GM23338 (cell line): ENCODE results near the gene SCFD2. TPM values are rescaled to one million over a fixed set of nuclear protein-coding genes. Genes with fewer than 3 reads are reported as not detected.

Source experiments
- ATAC-seq: fragments of 200-7000 bp; cut with Tn5 transposase; 3 replicates; pipeline ENCODE4 v1.9.1; 2020
- DNase-seq: peaks from one replicate; pipeline ENCODE4 v3.0.0-alpha.2; 2015; ENCODE audit warnings: low spot score
- H2AFZ ChIP-seq: fragments of 200-600 bp; sonication (generic); 2 replicates; pipeline ENCODE4 v1.8.0; 2016; ENCODE audit warnings: antibody characterized with exemption, mild to moderate bottlenecking, moderate library complexity
- H3F3A ChIP-seq: fragments of 200-600 bp; sonication (generic); replicated peaks from 2 replicates; pipeline ENCODE4 v1.8.0; 2017; ENCODE audit warnings: antibody characterized with exemption, mixed run types, low read depth
- H3K27ac ChIP-seq: fragments of 200-600 bp; sonication (generic); 2 replicates; pipeline ENCODE4 v1.6.1; 2016; ENCODE audit warnings: low read depth
- H3K27me3 ChIP-seq: fragments of 200-600 bp; sonication (generic); 2 replicates; pipeline ENCODE4 v1.8.0; 2016; ENCODE audit warnings: mild to moderate bottlenecking, mixed run types, moderate library complexity; ENCODE audit not compliant: insufficient read depth
- H3K36me3 ChIP-seq: fragments of 200-600 bp; sonication (generic); 2 replicates; pipeline ENCODE4 v1.8.0; 2016; ENCODE audit warnings: mild to moderate bottlenecking; ENCODE audit not compliant: insufficient read depth
- H3K4me1 ChIP-seq: fragments of 200-600 bp; sonication (generic); 2 replicates; pipeline ENCODE4 v1.8.0; 2016; ENCODE audit warnings: mild to moderate bottlenecking, moderate library complexity; ENCODE audit not compliant: insufficient read depth
- H3K4me2 ChIP-seq: fragments of 200-600 bp; sonication (generic); 2 replicates; pipeline ENCODE4 v1.7.1; 2017; ENCODE audit warnings: mixed run types
- H3K4me3 ChIP-seq: fragments of 200-600 bp; sonication (generic); 2 replicates; pipeline ENCODE4 v1.6.1; 2016; ENCODE audit warnings: mixed run types
- H3K79me2 ChIP-seq: fragments of 200-600 bp; sonication (generic); replicated peaks from 2 replicates; pipeline ENCODE4 v1.8.0; 2017; ENCODE audit warnings: mild to moderate bottlenecking; ENCODE audit not compliant: insufficient read depth
- H3K9me2 ChIP-seq: fragments of 200-600 bp; sonication (generic); 2 replicates; pipeline ENCODE4 v1.8.0; 2017; ENCODE audit not compliant: insufficient read depth
- H4K20me1 ChIP-seq: fragments of 200-600 bp; sonication (generic); replicated peaks from 2 replicates; pipeline ENCODE4 v1.8.0; 2017; ENCODE audit warnings: mild to moderate bottlenecking; ENCODE audit not compliant: insufficient read depth
- H3K27ac Mint-ChIP-seq: 2 replicates; pipeline ENCODE4 v1.8.0; 2020; ENCODE audit warnings: inconsistent platforms, mild to moderate bottlenecking, moderate library complexity, mixed read lengths
- H3K27me3 Mint-ChIP-seq: 3 replicates; pipeline ENCODE4 v1.8.0; 2022; ENCODE audit warnings: low read depth, mild to moderate bottlenecking, moderate library complexity, mixed read lengths, inconsistent platforms; ENCODE audit not compliant: insufficient read depth, poor library complexity
- H3K36me3 Mint-ChIP-seq: 3 replicates; pipeline ENCODE4 v1.8.0; 2021; ENCODE audit warnings: low read depth, mild to moderate bottlenecking, inconsistent platforms, moderate library complexity, mixed read lengths
- H3K4me1 Mint-ChIP-seq: 3 replicates; pipeline ENCODE4 v1.8.0; 2020; ENCODE audit warnings: mild to moderate bottlenecking, inconsistent platforms, mixed read lengths
- H3K4me3 Mint-ChIP-seq: 3 replicates; pipeline ENCODE4 v1.8.0; 2021; ENCODE audit warnings: moderate library complexity, mild to moderate bottlenecking, inconsistent platforms, mixed read lengths
- H3K9me3 Mint-ChIP-seq: 3 replicates; pipeline ENCODE4 v1.8.0; 2020; ENCODE audit warnings: moderate library complexity, mild to moderate bottlenecking, inconsistent platforms, mixed read lengths
- CREB1 ChIP-seq: fragments of 250-450 bp; sonication (Bioruptor Pico); IDR thresholded peaks from 2 replicates; pipeline ENCODE4 v1.5.0; 2020; ENCODE audit warnings: low read depth, mild to moderate bottlenecking, moderate library complexity
- CTCF ChIP-seq, 2 experiments: fragments of 200-600 bp in 1 of 2; sonication (generic) in 1 of 2; conservative IDR thresholded peaks; 2 replicates each; pipeline versions ENCODE4 v1.5.1 to v1.6.1; 2016 to 2017; ENCODE audit warnings: antibody characterized with exemption in 2 of 2, low read depth in 2 of 2, mild to moderate bottlenecking in 2 of 2, moderate library complexity in 1 of 2
- ETS1 ChIP-seq: IDR thresholded peaks from 2 replicates; pipeline ENCODE4 v1.6.1; 2016; ENCODE audit warnings: antibody characterized with exemption
- EZH2 ChIP-seq: fragments of 200-600 bp; sonication (generic); IDR thresholded peaks from one replicate; pipeline ENCODE4 v1.8.0; 2017; ENCODE audit warnings: antibody characterized with exemption, mild to moderate bottlenecking, low read depth; ENCODE audit not compliant: unreplicated experiment
- EZH2phosphoT487 ChIP-seq: fragments of 200-600 bp; sonication (generic); IDR thresholded peaks from one replicate; pipeline ENCODE4 v1.8.1; 2018; ENCODE audit warnings: antibody characterized with exemption; ENCODE audit not compliant: unreplicated experiment
- JUNB ChIP-seq: IDR thresholded peaks from one replicate; pipeline ENCODE4 v1.6.1; 2016; ENCODE audit warnings: antibody characterized with exemption; ENCODE audit not compliant: unreplicated experiment
- NANOG ChIP-seq: IDR thresholded peaks from 2 replicates; pipeline ENCODE4 v1.6.1; 2016; ENCODE audit warnings: antibody characterized with exemption, borderline replicate concordance
- POLR2AphosphoS5 ChIP-seq: IDR thresholded peaks from 2 replicates; pipeline ENCODE4 v1.6.1; 2016; ENCODE audit warnings: antibody characterized with exemption, low read depth
- STAT1 ChIP-seq: IDR thresholded peaks from one replicate; pipeline ENCODE4 v1.6.1; 2016; ENCODE audit warnings: antibody characterized with exemption; ENCODE audit not compliant: unreplicated experiment
- ZNF114 ChIP-seq: fragments of 250-450 bp; sonication (Bioruptor Pico); IDR thresholded peaks from 2 replicates; pipeline ENCODE4 v1.5.0; 2020; ENCODE audit warnings: mild to moderate bottlenecking, moderate library complexity
- ZNF331 ChIP-seq: fragments of 250-450 bp; sonication (Bioruptor Pico); IDR thresholded peaks from 2 replicates; pipeline ENCODE4 v1.5.0; 2020; ENCODE audit warnings: low read depth, mild to moderate bottlenecking, moderate library complexity
- ZNF462 ChIP-seq: fragments of 250-450 bp; sonication (Bioruptor Pico); IDR thresholded peaks from 2 replicates; pipeline ENCODE4 v1.5.0; 2020; ENCODE audit warnings: mild to moderate bottlenecking, moderate library complexity
- polyA plus RNA-seq: library from polyadenylated mRNA; unstranded; fragments of >200 nt; fragmentation: Nextera tagmentation; extraction: Ambion mirVana; gene quantifications from 2 replicates; pipeline ENCODE4 v1.2.1, GENCODE V29; 2016
- total RNA-seq: library from RNA; depleted of rRNA; stranded (reverse); fragments of >200 nt; shearing (Covaris generic); gene quantifications from 2 replicates; pipeline ENCODE4 v1.2.3, GENCODE V29; 2014
- TF ChIP-seq, protein P1 (sequence below): IDR thresholded peaks from one replicate; pipeline ENCODE4 v1.6.1; 2018; ENCODE audit warnings: antibody characterized with exemption; ENCODE audit not compliant: unreplicated experiment

Gene SCFD2
- total and polyA plus RNA-seq, 2 experiments from 2014 or later = 5.7 to 17.5 TPM

- 0 out of 3 replicates have a peak, but pooled peaks cover 3% of the 10 kb centered on the region for H3K36me3 Mint-ChIP-seq
- no peaks in the 10 kb centered on the region for H4K20me1 ChIP-seq
- H3K4me1 Mint-ChIP-seq = no peaks in the 10 kb centered on the region
- no peak overlapping the region for H3K4me3 Mint-ChIP-seq
- H2AFZ ChIP-seq = no peak overlapping the region
- no peaks in the 10 kb centered on the region for H3K36me3 ChIP-seq
- H3K27ac ChIP-seq = no peak overlapping the region
- no peaks in the 10 kb centered on the region for H3K79me2 ChIP-seq
- H3K9me2 ChIP-seq = no peaks in the 10 kb centered on the region
- peaks cover 8% of the 10 kb centered on the region; the same call in 2 of the 3 replicates for H3K9me3 Mint-ChIP-seq
- no peaks in the 10 kb centered on the region for H3K27me3 Mint-ChIP-seq
- H3K4me1 ChIP-seq = no peaks in the 10 kb centered on the region
- H3K27me3 ChIP-seq = no peaks in the 10 kb centered on the region
- DNase-seq (no peak), ATAC-seq (no peak)
- H3F3A ChIP-seq = no peaks in the 10 kb centered on the region
- no peak overlapping the region for H3K27ac Mint-ChIP-seq
- TF ChIP-seq POLR2AphosphoS5 = no peak
- TF ChIP-seq CTCF (conservative IDR thresholded peaks at IDR 0.05; ENCODE audit: low read depth in 2 of 2) = no peak
- no peak for TF ChIP-seq ZNF462 (CRISPR knock-in tag)
- TF ChIP-seq JUNB = no peak
- no peak for TF ChIP-seq ZNF114 (CRISPR knock-in tag)
- no peak for TF ChIP-seq EZH2phosphoT487
- TF ChIP-seq, protein P1, sequence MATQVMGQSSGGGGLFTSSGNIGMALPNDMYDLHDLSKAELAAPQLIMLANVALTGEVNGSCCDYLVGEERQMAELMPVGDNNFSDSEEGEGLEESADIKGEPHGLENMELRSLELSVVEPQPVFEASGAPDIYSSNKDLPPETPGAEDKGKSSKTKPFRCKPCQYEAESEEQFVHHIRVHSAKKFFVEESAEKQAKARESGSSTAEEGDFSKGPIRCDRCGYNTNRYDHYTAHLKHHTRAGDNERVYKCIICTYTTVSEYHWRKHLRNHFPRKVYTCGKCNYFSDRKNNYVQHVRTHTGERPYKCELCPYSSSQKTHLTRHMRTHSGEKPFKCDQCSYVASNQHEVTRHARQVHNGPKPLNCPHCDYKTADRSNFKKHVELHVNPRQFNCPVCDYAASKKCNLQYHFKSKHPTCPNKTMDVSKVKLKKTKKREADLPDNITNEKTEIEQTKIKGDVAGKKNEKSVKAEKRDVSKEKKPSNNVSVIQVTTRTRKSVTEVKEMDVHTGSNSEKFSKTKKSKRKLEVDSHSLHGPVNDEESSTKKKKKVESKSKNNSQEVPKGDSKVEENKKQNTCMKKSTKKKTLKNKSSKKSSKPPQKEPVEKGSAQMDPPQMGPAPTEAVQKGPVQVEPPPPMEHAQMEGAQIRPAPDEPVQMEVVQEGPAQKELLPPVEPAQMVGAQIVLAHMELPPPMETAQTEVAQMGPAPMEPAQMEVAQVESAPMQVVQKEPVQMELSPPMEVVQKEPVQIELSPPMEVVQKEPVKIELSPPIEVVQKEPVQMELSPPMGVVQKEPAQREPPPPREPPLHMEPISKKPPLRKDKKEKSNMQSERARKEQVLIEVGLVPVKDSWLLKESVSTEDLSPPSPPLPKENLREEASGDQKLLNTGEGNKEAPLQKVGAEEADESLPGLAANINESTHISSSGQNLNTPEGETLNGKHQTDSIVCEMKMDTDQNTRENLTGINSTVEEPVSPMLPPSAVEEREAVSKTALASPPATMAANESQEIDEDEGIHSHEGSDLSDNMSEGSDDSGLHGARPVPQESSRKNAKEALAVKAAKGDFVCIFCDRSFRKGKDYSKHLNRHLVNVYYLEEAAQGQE = no peak
- TF ChIP-seq NANOG = no peak
- no peak for TF ChIP-seq STAT1
- TF ChIP-seq ETS1 = no peak
- no peak for TF ChIP-seq ZNF331 (CRISPR knock-in tag)
- TF ChIP-seq CREB1 (CRISPR knock-in tag) = no peak
- TF ChIP-seq EZH2 = no peak
- H3K4me3 ChIP-seq = no peak overlapping the region
- H3K4me2 ChIP-seq = no peak overlapping the region
Observed at GRCh38 chr4:53186714-53187358, 179.0 kb downstream of the SCFD2 start.
